Upper lobe of left lung (tissue), 4 donors: Measurements from ENCODE around the gene SDK1.

Experiments
- CTCF ChIP-seq, 6 experiments: fragments of 450-650 bp in 4 of 6; fragments of 200-600 bp in 2 of 6; sonication (generic) in 2 of 6; IDR thresholded peaks; one replicate each; pipeline ENCODE4 v1.5.1; 2016 to 2019; ENCODE audit warnings: antibody characterized with exemption in 6 of 6
- EP300 ChIP-seq, 4 donors: sonication (generic); formaldehyde crosslinking; IDR thresholded peaks; one replicate each; pipeline ENCODE4 v1.5.1; 2017; ENCODE audit warnings: antibody characterized with exemption in 4 of 4, control low read depth in 2 of 4
- POLR2A ChIP-seq, 4 donors: fragments of 450-650 bp; IDR thresholded peaks; one replicate each; pipeline ENCODE4 v1.5.1; 2016 to 2017; ENCODE audit warnings: antibody characterized with exemption in 4 of 4, mild to moderate bottlenecking in 2 of 4
- POLR2AphosphoS5 ChIP-seq, 2 donors: sonication (generic); formaldehyde crosslinking; IDR thresholded peaks; one replicate each; pipeline ENCODE4 v1.5.1; 2017; ENCODE audit warnings: antibody characterized with exemption in 2 of 2

DNA sequence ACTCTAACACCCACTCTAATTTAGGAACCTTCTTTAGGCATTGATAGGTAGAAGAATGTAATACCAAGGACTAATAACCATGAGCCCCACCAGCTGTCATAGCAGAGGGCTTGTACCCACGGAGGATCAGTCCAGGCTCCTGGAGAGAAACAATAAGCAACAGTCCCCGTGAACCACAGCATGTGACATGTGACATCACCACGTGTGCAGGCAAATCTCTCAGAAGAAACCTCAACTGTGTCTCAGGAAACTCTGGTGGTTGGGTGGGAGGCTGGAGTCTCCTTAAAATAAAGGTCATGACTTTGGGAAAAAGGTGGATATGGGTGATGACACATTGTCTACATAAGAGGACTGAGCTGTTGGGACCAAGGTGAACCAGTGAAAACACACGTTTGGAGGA lies 727.2 kb downstream of the SDK1 start:
- TF ChIP-seq POLR2AphosphoS5 (IDR thresholded peaks at IDR 0.05) (no peak), CTCF (IDR thresholded peaks at IDR 0.05) (no peak), POLR2A (IDR thresholded peaks at IDR 0.05) (no peak), EP300 (IDR thresholded peaks at IDR 0.05) (no peak)
